GM12875 (cell line): Measurements from ENCODE around the gene PRKAG2.

Experiments
- H3K4me3 ChIP-seq: one replicate; pipeline ENCODE4 v1.5.1; 2011; ENCODE audit warnings: low read depth, low read length, control low read depth
- TF ChIP-seq, protein P1 (sequence below): IDR thresholded peaks from 2 replicates; pipeline ENCODE4 v1.5.1; 2011; ENCODE audit warnings: low read depth, mild to moderate bottlenecking, control low read depth, inconsistent platforms, low read length, moderate library complexity, borderline replicate concordance; ENCODE audit not compliant: insufficient read depth

PRKAG2 gene

DNA sequence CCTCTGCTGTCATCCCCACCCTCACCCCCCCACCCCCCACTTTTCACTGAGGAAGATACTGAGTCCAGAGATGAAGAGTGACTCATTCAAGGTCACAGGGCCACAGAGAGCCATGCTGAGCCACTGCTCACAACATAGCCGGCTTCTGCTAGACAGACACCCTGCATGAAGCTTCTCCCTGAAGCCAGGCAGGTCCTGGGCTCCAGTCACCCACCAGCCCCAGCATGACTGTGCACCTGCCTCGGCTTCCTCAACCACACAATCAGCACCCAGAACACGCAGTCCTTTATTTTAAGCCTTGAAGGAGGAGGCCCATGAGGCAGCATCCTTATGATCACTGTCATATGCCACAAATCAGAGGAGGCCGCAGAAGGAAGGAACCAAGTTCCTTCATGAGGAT is 19.2 kb upstream of the PRKAG2 start:
- TF ChIP-seq, protein P1, sequence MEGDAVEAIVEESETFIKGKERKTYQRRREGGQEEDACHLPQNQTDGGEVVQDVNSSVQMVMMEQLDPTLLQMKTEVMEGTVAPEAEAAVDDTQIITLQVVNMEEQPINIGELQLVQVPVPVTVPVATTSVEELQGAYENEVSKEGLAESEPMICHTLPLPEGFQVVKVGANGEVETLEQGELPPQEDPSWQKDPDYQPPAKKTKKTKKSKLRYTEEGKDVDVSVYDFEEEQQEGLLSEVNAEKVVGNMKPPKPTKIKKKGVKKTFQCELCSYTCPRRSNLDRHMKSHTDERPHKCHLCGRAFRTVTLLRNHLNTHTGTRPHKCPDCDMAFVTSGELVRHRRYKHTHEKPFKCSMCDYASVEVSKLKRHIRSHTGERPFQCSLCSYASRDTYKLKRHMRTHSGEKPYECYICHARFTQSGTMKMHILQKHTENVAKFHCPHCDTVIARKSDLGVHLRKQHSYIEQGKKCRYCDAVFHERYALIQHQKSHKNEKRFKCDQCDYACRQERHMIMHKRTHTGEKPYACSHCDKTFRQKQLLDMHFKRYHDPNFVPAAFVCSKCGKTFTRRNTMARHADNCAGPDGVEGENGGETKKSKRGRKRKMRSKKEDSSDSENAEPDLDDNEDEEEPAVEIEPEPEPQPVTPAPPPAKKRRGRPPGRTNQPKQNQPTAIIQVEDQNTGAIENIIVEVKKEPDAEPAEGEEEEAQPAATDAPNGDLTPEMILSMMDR = no peak

DNA sequence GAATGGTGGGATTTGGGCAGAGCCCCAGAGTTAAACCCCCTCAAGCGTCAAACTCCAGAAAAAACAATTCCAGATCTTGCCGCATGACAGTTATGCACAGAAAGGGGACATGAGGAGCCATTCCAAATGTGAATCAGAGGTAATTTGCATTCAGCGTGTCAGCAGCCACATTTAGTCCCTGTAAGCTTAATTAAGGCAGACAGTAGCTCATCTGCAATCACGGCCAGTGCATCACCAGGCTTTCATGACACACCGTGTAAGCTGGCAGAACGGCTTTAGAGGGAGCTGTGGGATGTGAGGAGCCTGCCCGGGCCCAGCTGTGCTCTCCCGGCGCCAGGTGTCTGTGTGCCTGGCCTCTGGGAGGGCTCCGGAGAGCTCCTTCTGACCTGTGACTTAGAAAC is 18.7 kb upstream of the PRKAG2 start:
- TF ChIP-seq, protein P1 = no peak
- no peak overlapping the region for H3K4me3 ChIP-seq

More for the DNA sequence above, 19.2 kb upstream of the PRKAG2 start:
- no peak overlapping the region for H3K4me3 ChIP-seq

DNA sequence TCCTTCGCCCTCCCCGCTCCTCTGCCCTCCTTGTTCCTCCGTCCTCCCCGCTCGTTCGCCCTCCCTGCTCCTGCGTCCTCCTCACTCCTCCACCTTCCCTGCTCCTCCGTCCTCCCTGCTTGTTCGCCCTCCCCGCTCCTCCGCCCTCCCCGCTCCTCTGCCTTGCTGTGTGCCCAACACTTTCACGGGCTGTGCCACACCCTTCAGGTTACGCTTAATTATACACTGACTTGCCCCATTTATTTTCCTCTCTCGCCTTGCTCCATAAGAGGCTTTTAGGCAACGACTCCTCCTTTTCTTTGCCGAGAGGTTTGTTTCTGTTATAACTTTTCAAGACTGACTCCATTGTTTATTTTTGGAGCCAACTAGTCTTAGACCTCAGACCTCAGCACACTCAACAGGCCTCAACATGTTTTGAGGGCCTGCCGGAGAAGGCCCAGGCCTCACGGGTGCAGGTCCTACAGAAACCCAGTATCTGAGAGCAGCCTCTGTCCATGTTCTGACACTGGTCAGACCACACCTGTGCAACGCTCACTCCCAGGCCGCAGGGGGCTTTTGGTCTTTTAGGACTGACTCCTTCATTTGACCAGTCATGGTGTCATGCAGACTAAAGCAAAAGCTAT is 18.2 kb upstream of the PRKAG2 start:
- no peak overlapping the region for H3K4me3 ChIP-seq
- TF ChIP-seq, protein P1 = no peak

DNA sequence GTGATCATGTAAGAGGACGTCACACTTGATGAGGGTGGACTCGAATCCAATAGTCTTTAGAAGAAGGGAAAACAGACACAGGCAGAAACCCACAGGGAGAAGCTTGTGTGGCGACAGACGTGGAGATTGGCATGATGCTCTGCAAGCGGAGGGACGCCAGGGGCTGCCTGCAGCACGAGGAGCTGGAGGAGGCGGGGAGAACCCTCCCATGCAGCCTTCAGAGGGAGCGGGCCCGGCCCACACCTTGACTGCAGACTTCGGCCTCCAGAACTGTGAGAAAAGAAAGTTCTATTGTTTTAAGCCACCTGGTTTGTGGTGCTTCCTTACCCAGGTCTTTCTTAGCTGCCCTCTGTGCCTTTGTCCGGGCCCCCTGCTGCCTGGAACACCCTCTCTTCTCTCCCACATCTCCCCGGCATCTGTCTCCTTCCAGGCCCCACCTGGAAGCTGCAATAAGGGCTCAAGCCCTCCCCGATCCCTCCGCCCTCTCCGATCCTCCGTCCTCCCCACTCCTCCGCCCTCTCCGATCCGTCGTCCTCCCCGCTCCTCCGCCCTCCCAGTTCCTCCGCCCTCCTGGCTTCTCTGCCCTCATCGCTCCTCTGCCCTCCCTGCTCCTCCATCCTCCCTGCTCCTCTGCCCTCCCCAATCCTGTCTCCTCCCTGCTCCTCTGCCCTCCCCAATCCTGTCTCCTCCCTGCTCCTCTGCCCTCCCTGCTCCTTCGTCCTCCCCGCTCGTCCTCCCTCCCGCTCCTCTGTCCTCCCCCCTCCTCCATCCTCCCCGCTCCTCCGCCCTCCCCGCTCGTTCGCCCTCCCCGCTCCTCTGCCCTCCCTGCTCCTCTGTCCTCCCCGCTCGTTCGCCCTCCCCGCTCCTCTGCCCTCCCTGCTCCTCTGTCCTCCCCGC is 17.4 kb upstream of the PRKAG2 start:
- H3K4me3 ChIP-seq = no peak overlapping the region
- TF ChIP-seq, protein P1 = no peak

DNA sequence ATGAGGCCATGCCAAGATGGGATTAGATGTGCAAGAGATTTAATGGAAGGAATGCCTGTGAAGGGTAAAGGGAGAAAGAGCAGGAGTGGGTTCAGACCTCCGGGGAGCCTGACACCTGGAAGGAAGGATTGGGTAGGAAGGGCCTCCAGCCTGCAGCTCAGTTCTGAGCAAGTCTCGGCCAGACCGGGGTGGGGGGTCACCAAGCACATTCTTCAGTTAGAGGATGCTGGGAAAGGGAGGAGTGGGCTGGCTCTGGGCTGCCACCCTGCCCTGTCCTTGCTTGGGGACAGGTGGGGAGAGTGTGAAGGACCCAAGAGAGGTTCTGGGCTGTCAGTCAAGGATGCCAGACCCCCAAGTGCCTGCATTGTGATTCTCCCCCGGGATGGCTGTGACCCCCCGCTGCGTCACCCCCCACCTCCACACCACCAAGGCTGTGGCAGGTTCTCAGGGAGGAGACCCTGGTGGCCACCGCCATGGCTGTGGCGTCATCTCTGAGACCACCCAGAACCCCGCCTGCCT is 16.5 kb upstream of the PRKAG2 start:
- TF ChIP-seq, protein P1 = no peak
- no peak overlapping the region for H3K4me3 ChIP-seq

DNA sequence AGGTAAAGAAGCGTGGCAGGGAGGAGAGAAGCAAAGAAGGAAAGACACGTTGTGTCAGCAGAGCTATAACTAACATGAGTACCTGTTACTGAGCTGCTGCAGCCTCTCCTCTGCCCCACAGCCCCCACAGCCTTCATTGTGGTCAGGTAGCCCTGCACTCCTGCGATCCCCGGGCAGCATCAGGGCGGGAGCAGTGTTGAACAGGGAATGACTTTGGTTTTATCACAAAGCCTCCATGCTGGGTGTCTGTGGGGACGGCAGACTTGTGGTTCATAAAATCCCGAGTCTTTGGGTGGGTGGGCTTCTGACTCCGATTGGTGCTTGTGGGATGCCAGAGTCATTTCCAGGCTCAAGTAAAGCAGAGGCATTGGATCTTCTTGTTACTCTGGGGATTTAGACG is 14.8 kb upstream of the PRKAG2 start:
- H3K4me3 ChIP-seq = no peak overlapping the region
- TF ChIP-seq, protein P1 = no peak

DNA sequence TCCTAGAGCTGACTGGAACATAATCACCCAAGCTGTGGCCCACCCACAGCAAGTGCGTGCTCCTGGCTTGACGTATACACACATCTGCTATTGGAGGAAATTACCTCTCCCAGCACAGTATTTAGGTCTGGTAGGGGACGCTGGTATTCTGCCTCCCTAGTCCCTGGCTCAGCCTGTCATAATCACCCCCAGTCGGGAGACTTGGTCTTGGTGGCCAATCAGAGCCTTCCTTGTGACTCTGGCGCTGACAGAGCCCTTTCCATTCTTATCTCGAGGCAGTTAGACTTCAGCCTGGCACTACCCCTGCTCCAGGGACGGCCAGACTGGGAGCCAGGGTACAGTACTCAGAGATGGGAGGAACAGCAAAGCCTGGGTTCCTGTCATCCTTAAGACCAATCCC is 14.3 kb upstream of the PRKAG2 start:
- no peak overlapping the region for H3K4me3 ChIP-seq
- TF ChIP-seq, protein P1 = no peak
